ENCODE measurements around the gene UBAP2. TPM values are rescaled to one million over a fixed set of nuclear protein-coding genes. Genes with fewer than 3 reads are reported as not detected.

Gene UBAP2
- total RNA-seq, 1 donor from 2014 or later, result 52.2 TPM

DNA sequence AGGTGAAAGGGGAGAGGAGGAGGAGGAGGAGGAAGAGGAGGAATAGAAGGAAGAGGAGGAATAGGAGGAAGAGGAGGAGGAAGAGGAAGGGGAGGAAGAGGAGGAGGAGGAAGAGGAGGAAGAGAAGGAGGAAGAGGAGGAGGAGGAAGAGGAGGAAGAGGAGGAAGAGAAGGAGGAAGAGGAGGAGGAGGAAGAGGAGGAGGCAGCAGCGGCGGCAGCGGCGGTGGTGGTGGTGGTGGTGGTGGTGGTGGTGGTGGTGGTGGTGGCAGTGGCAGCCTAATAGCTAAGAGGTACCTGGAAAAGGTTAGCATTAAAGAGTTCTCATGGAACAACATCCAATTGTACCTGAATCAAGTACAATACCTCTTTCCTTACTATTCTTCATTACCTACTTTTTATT lies 32.5 kb downstream of the UBAP2 start:
- Mint-ChIP-seq H3K27me3 (ENCODE audit: low read depth) (no peaks in the 10 kb centered on the region), H3K36me3 (peaks cover 4% of the 10 kb centered on the region), H3K27ac (no peak overlapping the region), H3K4me3 (no peak overlapping the region), H3K9me3 (no peaks in the 10 kb centered on the region), H3K4me1 (no peaks in the 10 kb centered on the region)
- TF ChIP-seq, protein P1, sequence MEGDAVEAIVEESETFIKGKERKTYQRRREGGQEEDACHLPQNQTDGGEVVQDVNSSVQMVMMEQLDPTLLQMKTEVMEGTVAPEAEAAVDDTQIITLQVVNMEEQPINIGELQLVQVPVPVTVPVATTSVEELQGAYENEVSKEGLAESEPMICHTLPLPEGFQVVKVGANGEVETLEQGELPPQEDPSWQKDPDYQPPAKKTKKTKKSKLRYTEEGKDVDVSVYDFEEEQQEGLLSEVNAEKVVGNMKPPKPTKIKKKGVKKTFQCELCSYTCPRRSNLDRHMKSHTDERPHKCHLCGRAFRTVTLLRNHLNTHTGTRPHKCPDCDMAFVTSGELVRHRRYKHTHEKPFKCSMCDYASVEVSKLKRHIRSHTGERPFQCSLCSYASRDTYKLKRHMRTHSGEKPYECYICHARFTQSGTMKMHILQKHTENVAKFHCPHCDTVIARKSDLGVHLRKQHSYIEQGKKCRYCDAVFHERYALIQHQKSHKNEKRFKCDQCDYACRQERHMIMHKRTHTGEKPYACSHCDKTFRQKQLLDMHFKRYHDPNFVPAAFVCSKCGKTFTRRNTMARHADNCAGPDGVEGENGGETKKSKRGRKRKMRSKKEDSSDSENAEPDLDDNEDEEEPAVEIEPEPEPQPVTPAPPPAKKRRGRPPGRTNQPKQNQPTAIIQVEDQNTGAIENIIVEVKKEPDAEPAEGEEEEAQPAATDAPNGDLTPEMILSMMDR (IDR thresholded peaks at IDR 0.05; ENCODE audit: unreplicated experiment), result no peak
- no peak for DNase-seq (ENCODE audit: low spot score in 2 of 2, unreplicated experiment in 2 of 2)

DNA sequence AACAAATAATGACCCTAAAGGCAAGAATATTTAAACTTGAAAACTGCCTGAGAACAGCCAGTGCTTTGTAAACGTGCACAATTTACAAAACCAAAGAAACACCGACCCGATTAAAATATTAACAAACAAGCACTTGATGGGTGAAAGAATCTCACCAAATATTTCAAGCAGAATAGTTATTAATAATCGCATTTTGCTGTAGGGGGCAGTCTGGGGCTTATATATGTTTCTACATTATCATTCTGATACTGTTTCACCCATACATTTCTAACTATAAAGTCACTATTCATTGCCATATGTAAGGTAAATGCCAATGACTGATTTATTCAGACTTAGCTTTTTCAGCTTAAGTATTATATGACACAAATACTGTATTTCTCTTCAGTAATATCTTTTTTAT lies 37.7 kb downstream of the UBAP2 start:
- H3K36me3 Mint-ChIP-seq, result peaks cover 6% of the 10 kb centered on the region
- H3K4me1 Mint-ChIP-seq, result no peaks in the 10 kb centered on the region
- DNase-seq (ENCODE audit: low spot score in 2 of 2, unreplicated experiment in 2 of 2), result no peak
- no peaks in the 10 kb centered on the region for H3K27me3 Mint-ChIP-seq (ENCODE audit: low read depth)
- H3K4me3 Mint-ChIP-seq, result no peak overlapping the region
- TF ChIP-seq, protein P1 (IDR thresholded peaks at IDR 0.05; ENCODE audit: unreplicated experiment), result no peak
- H3K9me3 Mint-ChIP-seq, result no peaks in the 10 kb centered on the region
- H3K27ac Mint-ChIP-seq, result peak overlapping the region; percentile 19

DNA sequence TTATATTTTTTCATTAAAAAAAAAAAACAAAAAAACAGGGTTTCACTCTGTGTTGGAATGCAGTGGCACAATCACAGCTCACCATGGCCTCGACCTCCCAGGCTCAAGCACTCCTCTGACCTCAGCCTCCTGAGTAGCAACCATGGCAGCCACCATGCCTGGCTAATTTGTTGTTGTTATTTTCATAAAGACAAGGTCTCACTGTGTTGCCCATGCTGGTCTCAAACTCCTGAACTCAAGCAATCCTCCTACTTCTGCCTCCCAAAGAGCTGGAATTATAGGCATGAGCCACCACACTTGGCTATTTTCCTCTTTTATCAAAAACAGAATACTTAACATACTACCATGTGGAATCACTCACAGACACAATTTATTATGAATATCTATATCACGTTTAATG lies 46.7 kb downstream of the UBAP2 start:
- DNase-seq (ENCODE audit: low spot score in 2 of 2, unreplicated experiment in 2 of 2), result no peak
- TF ChIP-seq, protein P1 (IDR thresholded peaks at IDR 0.05; ENCODE audit: unreplicated experiment), result no peak
- Mint-ChIP-seq H3K4me3 (no peak overlapping the region), H3K27me3 (ENCODE audit: low read depth) (no peaks in the 10 kb centered on the region), H3K36me3 (peaks cover 15% of the 10 kb centered on the region), H3K27ac (no peak overlapping the region), H3K4me1 (no peaks in the 10 kb centered on the region), H3K9me3 (no peaks in the 10 kb centered on the region)

DNA sequence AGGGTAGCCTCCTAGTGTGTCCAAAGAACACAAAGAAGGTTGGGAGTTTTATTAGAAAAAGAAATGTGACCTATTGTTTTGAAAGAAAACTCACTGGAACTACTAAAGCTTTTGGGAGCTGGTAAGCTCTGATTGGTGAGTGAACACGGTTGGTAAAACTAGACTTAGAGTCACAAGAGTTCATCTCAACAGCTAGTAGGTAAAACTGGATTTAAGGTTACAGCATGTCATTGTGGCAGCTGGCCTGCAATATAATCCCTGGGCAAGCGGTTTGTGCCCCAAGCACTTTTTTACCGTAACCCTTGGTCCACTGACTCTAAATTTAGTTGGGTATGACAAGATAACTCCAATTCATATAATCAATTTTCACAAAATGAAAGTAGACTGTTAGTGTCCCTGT lies 47.4 kb downstream of the UBAP2 start:
- H3K27me3 Mint-ChIP-seq (ENCODE audit: low read depth), result no peaks in the 10 kb centered on the region
- H3K9me3 Mint-ChIP-seq, result no peaks in the 10 kb centered on the region
- no peaks in the 10 kb centered on the region for H3K4me1 Mint-ChIP-seq
- H3K27ac Mint-ChIP-seq, result no peak overlapping the region
- peaks cover 19% of the 10 kb centered on the region for H3K36me3 Mint-ChIP-seq
- no peak for DNase-seq (ENCODE audit: low spot score in 2 of 2, unreplicated experiment in 2 of 2)
- H3K4me3 Mint-ChIP-seq, result no peak overlapping the region
- TF ChIP-seq, protein P1 (IDR thresholded peaks at IDR 0.05; ENCODE audit: unreplicated experiment), result no peak

DNA sequence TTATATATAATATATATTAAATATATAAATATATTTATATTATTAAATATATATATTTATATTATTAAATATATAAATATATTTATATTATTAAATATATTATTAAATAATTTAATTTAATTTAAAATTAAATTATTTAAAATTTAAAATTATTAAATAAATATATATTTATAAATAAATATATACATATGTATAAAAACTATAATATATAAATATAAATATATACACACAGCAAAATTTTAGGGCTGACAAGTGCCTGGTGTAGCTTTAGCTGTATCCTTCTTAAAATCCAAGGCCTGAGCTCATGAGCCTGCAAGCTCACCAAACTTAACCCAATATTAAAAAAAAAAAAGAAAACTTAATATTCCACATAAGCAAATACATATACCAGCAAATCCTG lies 53.2 kb downstream of the UBAP2 start:
- TF ChIP-seq, protein P1 (IDR thresholded peaks at IDR 0.05; ENCODE audit: unreplicated experiment), result no peak
- H3K27me3 Mint-ChIP-seq (ENCODE audit: low read depth), result no peaks in the 10 kb centered on the region
- peaks cover 3% of the 10 kb centered on the region for H3K4me1 Mint-ChIP-seq
- H3K27ac Mint-ChIP-seq, result no peak overlapping the region
- DNase-seq (ENCODE audit: low spot score in 2 of 2, unreplicated experiment in 2 of 2), result no peak
- no peak overlapping the region for H3K4me3 Mint-ChIP-seq
- no peaks in the 10 kb centered on the region for H3K9me3 Mint-ChIP-seq
- H3K36me3 Mint-ChIP-seq, result peaks cover 20% of the 10 kb centered on the region

DNA sequence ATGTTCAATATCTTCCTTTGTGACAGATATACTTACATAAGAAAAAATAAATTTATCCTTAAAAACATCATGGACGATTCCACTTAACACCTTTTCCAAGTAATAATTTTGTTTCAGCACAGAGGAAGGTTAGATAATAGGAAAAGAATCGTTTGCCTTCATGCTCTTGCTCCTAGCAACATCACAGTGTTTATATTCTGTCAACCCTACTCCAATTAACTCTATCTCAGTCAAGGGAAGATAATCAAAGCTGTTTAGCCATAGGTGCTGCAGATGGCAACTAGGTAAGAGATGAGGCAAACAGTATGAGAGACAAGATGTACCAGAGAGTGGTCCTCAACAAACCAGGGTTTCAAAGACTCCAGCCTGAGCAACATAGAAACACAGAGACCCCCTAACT lies 55.6 kb downstream of the UBAP2 start:
- H3K4me3 Mint-ChIP-seq, result no peak overlapping the region
- no peak for DNase-seq (ENCODE audit: low spot score in 2 of 2, unreplicated experiment in 2 of 2)
- TF ChIP-seq, protein P1 (IDR thresholded peaks at IDR 0.05; ENCODE audit: unreplicated experiment), result no peak
- H3K36me3 Mint-ChIP-seq, result peaks cover 24% of the 10 kb centered on the region
- H3K4me1 Mint-ChIP-seq, result peaks cover 3% of the 10 kb centered on the region
- no peaks in the 10 kb centered on the region for H3K27me3 Mint-ChIP-seq (ENCODE audit: low read depth)
- peak overlapping the region; percentile 68 for H3K27ac Mint-ChIP-seq
- H3K9me3 Mint-ChIP-seq, result no peaks in the 10 kb centered on the region
